NCI-H2171 (cell line): ENCODE measurements around the gene USP12.

Source experiments
- DNase-seq: peaks from one replicate; lab custom pipeline; 2025; lab: John Stamatoyannopoulos, UW

USP12 gene

DNA sequence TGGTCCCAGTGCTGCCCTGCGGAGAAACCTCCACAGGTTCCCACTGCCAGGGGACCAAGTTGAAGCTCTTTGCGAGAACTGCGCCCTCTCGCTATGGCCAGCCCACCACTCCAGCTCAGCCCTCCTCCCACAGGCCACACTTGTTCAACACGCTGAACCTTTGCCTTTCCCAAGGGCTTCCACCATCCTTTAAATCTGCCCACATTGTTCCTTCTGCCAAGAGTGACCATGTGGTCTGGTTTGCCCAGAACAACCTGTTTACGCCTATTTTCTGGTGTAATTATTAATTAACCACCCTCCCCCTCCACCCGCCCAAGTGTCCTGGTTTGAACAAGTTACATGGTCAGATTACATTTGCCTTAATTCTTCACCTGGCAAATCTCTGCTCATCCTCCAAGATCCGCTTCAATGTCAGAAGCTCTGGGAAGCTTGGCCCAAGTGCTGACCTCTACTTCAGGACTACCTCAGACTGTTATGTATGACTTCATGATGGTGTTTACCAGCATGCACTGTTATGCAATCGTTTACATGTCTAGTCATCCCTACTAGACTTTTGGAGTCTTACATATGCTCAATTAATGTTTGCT lies 12.0 kb upstream of the USP12 start:
- DNase-seq, result no peak

DNA sequence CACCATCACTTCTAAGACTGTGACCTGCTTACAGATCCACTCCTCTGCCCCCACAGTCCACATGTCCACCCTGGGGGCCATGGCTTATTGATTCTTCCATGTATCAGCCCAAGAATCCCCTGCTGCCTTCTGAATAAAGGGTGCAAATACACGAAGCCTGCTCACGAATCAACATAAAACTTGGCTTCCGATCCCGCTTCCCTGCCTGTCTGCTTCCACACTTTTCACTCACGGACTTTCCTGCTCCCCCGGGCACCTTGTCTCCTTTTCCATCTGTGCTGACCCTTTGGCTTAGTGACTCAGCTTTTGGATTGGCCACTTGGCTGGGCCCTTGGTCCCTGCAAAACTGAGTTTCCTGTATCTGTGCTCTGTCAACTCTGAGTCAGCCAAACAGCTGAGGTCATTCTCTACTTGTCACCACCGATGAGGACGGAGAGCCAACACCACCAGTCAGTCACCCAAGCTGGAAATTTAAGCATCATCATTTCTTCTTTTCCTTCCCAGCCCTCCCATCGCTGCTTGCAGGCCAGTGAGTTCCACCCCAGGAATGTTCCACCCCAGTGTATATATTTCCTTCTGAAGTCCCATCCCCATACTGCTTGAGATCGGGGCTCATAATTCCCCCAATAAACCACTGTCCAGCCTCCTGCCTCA lies 11.4 kb upstream of the USP12 start:
- DNase-seq, result no peak

DNA sequence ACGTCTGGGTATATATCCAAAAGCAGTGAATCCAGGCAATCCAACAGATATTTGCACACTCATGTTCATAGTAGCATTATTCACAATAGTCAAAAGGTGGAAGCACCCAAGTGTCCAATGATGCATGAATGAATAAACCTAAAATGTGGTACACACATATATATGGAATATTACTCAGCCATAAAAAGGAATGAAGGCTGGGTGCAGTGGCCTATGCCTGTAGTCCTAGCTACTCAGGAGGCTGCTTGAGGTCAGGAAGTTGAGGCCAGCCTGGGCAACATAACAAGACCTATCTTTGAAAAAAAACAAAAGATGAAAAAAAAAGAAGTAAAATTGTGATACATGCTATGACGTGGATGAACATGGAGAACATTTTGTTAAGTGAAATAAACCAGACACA lies 10.4 kb upstream of the USP12 start:
- no peak for DNase-seq

DNA sequence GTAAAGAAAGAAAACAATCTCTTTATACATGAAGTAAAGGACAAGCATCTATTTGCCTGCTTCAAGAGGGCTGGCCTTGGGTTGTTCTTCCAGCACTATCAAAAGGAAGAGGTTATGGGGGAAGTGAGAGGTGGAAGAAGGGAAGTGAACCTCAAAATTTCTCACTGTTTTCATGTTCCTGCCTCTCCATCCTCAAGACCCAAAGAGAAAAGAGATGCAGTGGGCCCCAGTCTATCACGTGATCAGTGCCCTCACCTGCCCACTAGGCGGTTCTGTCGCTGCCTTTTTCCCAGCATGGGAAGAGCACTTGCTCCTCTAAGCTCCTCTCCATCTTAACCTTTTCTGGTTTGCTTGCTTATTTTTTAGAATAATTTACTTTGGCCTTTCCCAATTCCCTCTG lies 6.2 kb upstream of the USP12 start:
- no peak for DNase-seq

DNA sequence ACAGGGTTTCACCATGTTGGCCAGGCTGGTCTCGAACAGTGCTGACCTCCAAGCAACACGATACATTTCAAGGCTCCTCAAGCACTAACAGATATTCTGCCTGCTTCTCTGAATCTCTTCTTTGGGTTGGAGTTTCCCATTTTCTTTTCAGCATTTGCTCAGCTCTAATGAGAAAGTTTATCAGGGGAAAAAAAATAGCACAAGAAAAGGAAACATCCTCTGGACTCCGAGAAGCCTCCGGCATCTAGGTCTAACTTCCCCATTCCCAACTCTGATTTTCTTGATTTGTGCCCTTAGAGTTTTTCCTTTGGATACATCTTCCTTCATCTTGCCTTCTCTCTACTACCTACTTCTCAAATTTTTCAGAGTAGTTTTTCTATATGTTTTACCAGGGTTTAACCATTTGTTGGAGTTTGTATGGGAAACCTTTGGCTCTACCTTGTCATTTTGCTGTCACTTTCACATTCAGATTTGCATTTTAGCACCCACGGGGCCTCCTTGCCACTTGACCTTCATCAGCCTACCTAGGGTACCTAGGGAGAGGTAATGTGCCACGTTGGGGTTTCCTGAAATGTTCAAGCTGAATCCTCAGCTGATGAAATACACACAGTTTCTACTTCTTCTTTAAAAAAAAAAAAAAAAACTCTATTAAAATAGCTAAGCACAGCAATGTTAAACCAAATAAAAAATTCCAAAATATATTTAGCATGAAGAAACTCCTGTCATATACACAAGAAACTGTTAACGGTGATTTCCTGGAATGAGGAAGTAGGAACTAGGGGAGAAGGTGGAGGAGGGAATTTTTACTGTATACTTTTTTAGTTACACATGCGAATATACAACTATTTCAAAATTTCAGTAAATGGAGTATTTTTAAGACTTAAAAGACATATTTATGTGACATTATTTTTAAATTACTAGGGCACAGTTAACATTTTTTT lies 5.1 kb upstream of the USP12 start:
- DNase-seq, result no peak

DNA sequence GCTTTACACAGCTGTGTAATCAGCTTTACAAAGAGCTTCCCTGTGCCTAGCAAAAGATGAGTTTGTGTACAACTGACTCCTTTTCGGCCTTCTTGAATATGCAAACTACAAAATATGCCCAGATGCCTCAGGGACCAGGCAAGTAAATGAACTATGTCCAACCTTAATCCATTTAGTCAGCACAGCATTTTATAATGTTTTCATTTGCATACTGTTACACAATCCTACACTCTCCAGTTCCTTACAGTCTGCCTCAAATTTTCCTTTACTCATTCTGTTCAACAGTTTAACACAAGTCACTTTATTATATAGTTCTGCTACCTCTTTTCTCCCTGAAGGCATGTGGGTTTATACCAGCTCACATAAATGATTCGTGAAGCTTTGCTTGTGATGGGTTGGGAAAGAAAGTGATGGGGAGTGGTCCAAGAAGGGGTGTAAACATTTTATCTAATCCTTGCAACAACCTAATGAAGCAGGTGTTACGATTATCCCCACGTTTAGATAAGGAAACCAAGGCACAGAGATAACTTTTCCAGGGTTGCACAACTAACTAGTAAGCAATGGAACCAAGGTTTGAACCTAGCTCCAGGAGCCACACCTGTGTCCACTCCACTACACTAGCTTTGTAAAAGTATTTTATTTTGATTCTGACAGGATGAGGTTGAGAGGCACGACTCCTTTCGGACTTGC lies 3.3 kb upstream of the USP12 start:
- no peak for DNase-seq

DNA sequence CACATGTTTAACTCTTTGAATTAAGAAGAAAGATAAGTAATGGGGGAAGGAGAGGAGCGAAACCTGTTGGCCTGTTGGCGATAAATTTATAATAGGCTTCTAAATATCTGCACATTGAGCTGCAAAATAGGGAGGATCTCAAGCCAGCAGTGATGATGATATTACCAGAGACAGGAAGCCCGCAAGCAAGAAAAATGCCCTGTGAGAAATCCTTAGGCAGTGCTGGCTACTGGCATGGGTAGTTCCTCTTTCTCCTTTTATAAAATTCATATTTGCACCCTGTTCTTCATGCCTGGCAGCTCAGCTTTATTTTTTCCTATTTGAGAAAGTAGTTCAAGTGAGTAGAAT lies 858 bp upstream of the USP12 start:
- no peak for DNase-seq

DNA sequence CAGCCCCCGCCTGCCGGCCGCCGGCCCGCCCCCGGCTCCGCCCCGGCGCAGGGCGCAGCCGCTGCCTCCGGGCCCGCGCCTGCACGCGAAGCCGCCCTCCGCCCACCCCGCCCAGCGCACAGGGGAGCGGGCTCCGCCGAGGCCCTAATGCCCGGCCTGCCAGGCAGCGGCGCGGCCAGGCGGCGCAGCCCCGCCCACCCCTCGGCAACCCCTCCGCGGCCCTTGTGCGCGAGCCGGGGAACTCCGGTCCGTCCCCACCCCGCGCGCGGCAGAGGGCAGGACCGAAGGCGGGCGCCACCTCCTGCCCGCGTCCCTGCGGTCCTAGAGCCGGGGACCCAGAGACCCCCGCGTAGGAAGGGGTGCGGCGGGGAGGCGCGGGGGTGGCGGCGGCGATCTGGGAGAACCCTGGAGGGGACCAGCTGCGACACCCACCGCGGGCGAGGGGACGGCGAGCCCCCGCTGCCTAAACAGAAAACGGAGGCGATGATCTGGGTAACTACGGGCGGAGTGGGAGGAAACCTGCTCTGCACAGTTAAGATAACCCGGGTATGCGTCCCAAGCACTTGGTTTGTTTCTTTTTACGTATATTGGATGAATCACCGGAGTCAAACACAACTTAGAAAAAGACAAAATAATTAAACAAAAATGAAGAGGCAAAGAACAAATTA lies 350 bp upstream of the USP12 start:
- peak; percentile 37 for DNase-seq

DNA sequence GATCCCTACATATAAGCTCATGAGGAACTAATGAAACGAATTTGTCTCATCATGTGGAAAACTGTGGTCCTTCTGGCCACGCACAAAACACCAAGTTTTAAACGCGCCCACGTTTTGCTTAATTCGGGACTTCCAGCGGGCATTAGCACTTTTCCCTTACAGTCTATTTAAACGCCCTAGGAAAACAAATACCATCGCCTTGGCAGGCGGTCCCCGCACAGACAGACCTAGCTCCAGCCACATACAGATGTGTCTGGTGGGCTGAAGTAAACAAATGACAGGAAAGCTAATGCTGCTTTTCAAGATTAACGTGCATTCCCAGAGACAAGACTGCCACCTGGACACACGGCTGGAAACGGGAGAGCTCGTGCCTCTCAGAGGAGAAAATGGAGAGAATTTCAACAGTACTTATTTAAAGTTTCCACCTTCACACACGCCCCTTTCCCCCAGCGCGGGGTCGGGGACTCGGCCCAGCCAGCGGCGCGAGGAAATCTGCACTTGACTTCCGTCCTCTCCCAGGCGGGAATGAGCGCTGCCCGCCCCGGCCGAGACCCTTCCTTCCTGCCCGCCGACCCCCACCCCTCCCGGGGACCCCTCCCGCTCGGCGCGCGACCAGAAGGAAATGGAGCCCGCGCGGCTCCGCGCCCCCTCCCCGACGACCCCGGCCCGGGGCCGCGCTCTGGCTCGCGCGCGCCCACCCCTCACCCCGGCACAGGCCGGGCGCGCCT lies 931 bp downstream of the USP12 start:
- DNase-seq, result peak; percentile 3

DNA sequence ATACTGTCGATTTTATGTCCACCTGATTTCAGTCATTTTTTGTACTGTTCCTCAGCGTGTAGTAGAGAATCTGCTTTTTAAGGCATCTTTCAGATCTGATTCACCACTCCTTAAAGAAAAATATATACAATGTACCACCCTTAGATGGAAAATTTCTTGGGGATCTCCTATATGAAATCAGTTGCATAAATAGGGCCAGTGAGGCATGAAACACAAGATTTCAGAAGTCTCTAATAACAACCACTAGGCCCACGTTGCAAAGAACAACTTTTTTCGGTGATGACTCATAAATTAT lies 1.4 kb downstream of the USP12 start:
- DNase-seq, result no peak

DNA sequence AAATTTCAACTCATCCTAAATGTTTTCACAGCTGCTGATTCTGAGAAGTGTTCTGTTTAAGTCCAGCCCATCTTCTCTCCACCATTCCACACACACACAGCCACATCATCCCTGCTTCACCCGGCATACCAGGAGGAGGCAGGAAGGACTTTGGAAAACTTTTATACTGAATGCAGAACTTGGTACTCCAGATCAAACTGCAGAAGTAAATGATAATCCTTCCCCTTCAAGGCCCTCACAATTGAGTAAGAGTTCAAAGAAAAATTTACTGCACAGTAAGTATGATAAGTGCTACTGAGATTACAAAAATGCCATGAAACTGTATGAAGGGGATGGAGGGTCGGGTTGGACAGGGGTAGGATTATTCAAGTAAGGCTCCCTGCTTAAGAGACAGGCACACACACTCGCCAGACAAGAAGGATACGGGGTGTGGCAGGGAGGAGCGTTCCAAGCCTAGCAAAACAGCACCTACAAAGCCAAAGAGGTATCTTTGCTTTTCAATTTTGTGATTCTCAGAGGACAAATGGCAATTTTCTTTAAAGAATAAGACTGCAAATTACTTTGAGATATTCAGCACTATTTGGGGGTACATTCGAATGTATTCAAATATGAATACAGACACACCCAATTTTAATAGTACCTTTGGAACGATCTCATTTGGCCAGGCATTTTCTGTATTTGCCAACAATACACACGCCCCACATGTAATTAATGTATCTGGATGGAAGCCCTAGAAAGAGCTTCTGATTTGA lies 2.5 kb downstream of the USP12 start:
- no peak for DNase-seq

DNA sequence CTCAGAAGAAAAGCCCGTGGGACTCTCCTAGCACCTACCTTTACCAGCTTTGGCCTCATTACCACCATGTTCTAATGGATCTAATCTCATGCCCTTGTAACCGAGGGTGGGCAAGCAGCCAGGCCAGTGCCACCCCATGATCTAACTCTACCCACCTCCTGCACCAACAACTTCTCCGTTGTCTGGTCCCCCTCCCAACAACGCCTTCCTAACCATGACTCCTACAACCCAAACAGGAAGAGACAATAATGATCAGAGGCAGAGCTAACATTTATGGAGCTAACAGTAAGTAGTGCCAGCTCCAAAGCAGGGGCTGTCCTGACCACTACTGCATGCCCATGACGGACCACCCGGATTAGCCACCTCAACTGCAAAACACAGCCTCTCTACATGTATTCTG lies 3.5 kb downstream of the USP12 start:
- DNase-seq, result no peak

DNA sequence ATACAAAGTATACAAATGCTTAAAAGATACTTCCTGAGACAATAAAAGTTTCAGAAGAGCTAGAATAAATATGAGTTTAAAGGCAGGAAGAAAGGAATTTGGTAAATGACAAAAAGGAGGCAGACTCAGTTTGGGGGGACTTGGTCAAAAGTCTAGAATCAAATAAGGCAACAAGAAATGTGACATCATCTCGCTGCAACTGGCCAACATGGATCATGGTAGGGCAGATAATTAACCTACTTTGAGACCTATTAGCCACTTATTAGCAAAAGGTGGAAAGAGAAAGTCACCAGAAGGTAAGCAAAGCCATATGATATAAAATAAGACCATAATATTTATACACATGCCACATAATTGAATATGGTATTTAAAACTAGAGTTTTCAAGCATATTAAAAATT lies 5.3 kb downstream of the USP12 start:
- no peak for DNase-seq

DNA sequence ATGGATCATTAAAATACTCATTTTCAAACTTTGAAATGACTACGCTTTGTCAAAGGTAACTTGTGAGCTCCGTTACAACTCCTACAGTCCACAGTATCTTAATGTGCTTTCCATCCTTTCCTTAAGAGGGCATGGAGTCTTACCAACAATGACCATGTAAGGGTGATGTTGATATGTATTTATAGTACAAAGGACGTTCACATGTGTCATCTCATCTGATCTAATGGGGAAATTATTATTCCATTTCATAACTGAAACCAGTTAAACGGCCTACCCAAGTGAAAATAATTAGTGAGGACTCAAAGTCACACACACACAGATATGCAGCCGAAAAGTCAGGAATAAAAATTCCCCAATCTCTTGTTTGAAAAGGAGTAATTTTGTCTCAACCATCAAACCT lies 9.6 kb downstream of the USP12 start:
- no peak for DNase-seq

DNA sequence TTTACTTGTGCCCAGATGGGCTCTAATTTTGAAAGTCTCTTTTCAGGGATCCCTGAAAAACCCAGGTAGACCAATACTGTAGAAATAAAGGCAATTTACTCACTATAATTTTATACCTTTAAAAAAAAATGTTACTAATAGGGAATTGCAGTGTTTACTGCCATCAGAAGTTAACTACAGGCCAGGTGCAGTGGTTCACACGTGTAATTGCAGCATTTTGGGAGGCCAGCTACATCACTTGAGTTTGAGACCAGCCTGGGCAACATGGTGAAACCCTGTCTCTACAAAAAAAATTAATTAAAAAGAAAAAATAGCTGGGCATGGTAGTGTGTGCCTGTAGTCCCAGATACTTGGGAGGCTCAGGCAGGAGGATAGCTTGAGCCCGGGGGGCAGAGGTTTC lies 10.2 kb downstream of the USP12 start:
- DNase-seq, result no peak

DNA sequence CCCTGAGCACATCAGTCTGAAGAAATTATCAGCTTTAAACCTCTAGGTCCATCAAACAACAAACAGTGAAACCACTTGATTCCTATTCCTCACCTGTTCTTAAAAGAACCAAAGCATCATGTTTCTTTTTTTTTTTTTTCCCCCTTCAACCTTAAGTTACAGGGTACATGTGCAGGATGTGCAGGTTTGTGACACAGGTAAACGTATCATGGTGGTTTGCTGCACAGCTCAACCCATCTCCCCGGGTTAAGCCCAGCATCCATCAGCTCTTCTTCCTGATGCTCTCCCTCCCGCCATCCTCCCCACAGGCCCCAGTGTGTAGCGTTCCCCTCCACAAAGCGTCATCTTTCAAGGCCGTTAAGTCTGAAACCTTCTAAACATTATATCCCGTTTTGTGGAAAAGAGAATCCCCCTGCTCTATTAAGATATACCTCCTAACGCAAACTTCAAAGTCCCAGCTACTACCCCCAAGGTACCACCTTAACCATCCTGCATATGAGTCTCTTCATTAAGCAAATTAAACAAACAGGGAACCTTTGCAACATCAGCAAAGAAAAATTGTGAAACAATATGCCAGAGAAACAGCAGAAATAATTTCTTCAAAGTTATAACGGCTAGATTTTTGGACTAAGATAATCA lies 10.8 kb downstream of the USP12 start:
- DNase-seq, result no peak

DNA sequence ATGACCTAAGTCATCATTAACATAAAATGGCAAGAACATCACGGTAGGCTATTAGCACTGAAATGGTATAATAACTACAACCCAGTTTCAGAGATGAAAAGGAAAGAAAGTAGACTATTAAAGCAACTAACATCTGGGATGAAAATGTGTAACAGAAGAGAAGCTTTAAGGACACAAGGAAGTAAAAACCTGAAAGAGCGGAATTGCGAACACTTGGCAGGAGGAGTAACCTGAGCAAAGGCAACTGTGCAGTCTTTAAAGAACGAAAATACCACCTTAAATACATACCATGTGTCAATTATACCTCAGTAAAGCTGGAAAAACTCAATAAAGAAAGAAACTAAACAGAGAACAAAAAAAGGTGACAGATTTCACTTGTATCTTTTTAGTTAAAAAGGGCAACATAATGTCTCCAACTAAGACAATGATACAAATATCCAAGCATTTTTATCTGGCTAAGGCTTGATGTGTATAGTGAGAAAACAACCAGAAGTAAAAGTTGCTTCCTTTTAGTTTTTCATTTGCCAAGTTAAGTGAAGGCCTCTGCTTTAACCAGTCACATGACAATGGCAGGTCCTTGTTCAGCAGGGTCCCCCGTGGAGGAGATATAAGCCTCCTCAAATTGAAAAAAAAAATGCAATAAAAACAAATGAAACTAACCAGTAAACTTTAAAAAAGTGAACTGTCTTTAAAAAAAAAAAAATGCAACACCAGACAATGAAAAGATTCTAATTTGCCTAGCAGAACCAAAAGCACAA lies 11.6 kb downstream of the USP12 start:
- DNase-seq, result no peak

DNA sequence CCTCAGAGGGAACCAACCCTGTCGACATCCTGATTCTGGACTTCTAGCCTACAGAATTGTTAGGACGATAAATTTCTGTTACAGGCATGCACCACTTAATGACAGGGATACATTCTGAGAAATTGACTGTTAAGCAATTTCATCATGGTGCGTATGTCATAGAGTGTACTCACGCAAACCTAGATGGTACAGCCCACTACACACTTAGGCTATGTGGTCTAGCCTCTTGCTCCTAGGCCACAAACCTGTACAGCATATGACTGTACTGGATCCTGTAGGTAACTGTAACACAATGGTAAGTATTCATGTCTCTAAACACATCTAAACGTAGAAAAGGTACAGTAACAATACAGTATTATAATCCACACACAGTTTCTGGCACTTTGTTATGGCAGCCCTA lies 13.3 kb downstream of the USP12 start:
- DNase-seq, result no peak

DNA sequence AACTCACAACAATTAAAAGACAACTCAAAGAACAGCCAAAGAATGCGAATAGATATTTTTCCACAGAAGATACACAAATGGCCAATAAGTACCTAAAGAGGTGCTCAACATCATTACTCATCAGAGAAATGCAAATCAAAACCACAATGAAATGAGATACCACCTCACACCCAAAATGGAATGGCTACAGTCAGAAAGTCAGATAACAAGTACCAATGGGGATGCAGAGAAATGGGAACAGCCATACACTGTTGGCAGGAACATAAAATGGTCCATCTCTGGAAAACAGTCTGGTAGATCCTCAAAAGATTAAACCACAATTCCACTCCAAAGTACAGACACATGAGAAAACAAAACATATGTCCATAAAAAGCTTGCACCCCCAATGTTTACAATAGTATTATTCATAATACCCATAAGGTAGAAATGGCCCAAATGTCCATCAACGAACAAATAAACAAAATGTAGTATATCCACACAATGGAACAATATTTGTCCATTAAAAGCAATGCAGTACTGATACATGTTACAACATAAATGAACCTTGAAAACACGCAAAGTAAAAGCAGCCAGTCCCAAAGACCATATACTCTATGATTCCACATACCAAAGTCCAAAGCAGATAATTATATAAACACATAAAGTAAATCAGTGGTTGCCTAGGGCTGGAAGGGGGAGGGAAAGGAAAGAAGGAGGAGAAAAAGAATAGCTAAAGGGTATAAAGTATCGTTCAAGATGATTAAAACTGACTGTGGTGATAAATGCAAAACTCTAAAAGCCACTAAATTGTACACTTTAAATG lies 19.6 kb downstream of the USP12 start:
- no peak for DNase-seq
